GM10266 (cell line): ENCODE data around the gene PRDM2.
A peak's percentile ranks its signal among the peaks of the same experiment; 100 is the strongest.

Source experiments
- DNase-seq: peaks from one replicate; pipeline ENCODE4 v3.0.0; 2012; ENCODE audit errors: extremely low spot score
- TF ChIP-seq, protein P1 (sequence below): IDR thresholded peaks from 2 replicates; pipeline ENCODE4 v1.5.1; 2012; ENCODE audit warnings: mild to moderate bottlenecking, low read depth; ENCODE audit not compliant: control insufficient read depth, insufficient read depth; ENCODE audit errors: missing control alignments

Gene PRDM2

DNA sequence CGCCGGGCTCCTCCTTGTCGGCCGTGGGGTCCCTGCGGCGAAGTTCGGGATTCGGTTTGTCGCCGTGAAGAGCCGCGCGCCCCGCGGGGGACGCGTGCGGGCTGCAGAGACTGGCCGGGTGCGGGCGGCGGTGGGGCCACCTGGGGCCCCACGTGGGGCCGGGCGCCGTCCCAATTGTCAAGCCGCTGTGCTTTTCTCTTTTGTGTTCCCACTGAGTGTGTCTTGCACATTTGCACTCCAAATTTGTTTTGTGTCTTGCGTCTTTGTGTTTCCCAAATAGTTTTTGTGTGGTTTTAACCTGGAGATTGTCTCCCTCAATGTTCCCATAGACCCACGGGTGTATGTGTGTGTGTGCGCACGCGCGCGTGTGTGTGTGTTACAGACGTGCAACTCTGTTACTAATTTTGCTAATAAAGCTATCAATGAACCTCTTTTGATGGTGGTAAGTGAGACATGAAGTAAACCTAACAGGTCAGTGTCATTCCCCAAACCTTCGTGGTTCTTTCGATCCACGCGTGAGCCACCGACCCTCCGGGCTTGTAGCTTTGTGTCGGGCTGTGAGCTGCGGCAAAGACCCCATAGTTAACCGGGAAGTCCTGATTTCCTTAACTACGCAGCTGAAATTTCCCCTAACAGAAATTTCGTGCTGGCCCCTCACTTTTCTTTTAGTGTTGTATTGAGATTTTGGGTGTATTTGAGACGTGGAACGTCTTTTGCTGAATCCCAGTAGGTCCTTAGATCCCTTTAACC is 708 bp downstream of the PRDM2 start:
- peak; percentile 40 for DNase-seq

GRCh38 chr1:13701271-13701640 is 1.3 kb downstream of the PRDM2 start:
- DNase-seq, result peak; percentile 63
- TF ChIP-seq, protein P1, sequence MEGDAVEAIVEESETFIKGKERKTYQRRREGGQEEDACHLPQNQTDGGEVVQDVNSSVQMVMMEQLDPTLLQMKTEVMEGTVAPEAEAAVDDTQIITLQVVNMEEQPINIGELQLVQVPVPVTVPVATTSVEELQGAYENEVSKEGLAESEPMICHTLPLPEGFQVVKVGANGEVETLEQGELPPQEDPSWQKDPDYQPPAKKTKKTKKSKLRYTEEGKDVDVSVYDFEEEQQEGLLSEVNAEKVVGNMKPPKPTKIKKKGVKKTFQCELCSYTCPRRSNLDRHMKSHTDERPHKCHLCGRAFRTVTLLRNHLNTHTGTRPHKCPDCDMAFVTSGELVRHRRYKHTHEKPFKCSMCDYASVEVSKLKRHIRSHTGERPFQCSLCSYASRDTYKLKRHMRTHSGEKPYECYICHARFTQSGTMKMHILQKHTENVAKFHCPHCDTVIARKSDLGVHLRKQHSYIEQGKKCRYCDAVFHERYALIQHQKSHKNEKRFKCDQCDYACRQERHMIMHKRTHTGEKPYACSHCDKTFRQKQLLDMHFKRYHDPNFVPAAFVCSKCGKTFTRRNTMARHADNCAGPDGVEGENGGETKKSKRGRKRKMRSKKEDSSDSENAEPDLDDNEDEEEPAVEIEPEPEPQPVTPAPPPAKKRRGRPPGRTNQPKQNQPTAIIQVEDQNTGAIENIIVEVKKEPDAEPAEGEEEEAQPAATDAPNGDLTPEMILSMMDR, result no peak

More for the DNA sequence above, 708 bp downstream of the PRDM2 start:
- TF ChIP-seq, protein P1, result no peak

- DNase-seq, result peak; percentile 85
- TF ChIP-seq, protein P1, result no peak
Measured at GRCh38 chr1:13702425-13703127, 2.6 kb downstream of the PRDM2 start.

DNA sequence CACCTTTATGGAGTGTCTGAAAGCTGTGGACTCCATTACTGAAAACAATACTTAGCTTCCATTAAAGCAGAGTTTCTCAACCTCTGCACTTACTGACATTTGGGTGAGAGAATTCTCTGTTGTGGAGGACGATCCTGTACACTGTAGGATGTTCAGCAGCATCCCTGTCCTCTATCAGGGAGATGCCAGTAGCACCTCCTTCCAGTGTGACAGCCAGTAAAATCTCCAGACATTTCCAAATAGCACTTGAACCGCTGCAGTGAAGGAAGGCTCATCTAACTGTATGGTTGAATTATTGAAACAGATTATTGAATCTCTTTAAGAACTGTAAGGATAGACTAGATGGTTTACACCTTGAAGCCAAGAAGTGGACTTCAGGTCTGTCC is 3.1 kb downstream of the PRDM2 start:
- no peak for DNase-seq
- TF ChIP-seq, protein P1, result no peak

- DNase-seq, result no peak
- TF ChIP-seq, protein P1, result no peak
Measured at GRCh38 chr1:13703558-13704490, 3.8 kb downstream of the PRDM2 start.

- TF ChIP-seq, protein P1, result no peak
- DNase-seq, result no peak
Measured at GRCh38 chr1:13706046-13706445, 6.1 kb downstream of the PRDM2 start.
